ENCODE data around the gene DIABLO. TPM values are rescaled to one million over a fixed set of nuclear protein-coding genes. Genes with fewer than 3 reads are reported as not detected.

DIABLO gene
- total RNA-seq, 1 experiment from 2014 or later, result 68.7 TPM

GRCh38 chr12:122167356-122167925 lies 58.4 kb downstream of the DIABLO start:
- no TSS peak for BruUV-seq (replicated peaks)
- H3K36me3 Mint-ChIP-seq (ENCODE audit: insufficient read depth, unreplicated experiment), result no peaks in the 10 kb centered on the region
- no peak for TF ChIP-seq CTCF (IDR thresholded peaks at IDR 0.05; ENCODE audit: unreplicated experiment)
- peaks cover 24% of the 10 kb centered on the region for H3K27me3 Mint-ChIP-seq (ENCODE audit: unreplicated experiment)
- H3K4me1 Mint-ChIP-seq (ENCODE audit: low read depth, unreplicated experiment), result no peaks in the 10 kb centered on the region
- no peak overlapping the region for H3K27ac Mint-ChIP-seq (ENCODE audit: unreplicated experiment)
- no peak for DNase-seq
- H3K4me3 Mint-ChIP-seq (ENCODE audit: low read depth, unreplicated experiment), result no peak overlapping the region
- intact Hi-C loops (cut with micrococcal nuclease; ENCODE audit: unreplicated experiment), result no loop called here
- CTCF ChIA-PET, result no interaction called here
- no peaks in the 10 kb centered on the region for H3K9me3 Mint-ChIP-seq (ENCODE audit: low read depth, unreplicated experiment)

GRCh38 chr12:122166422-122167349 lies 59.2 kb downstream of the DIABLO start:
- Mint-ChIP-seq H3K27ac (ENCODE audit: unreplicated experiment) (no peak overlapping the region), H3K36me3 (ENCODE audit: insufficient read depth, unreplicated experiment) (no peaks in the 10 kb centered on the region), H3K27me3 (ENCODE audit: unreplicated experiment) (peaks cover 24% of the 10 kb centered on the region), H3K9me3 (ENCODE audit: low read depth, unreplicated experiment) (no peaks in the 10 kb centered on the region), H3K4me3 (ENCODE audit: low read depth, unreplicated experiment) (no peak overlapping the region), H3K4me1 (ENCODE audit: low read depth, unreplicated experiment) (no peaks in the 10 kb centered on the region)
- CTCF ChIA-PET, result interaction anchor here (0.7 kb wide), 1 partner anchor 1471 kb away, joined by 6 read pairs; no protein-coding TSS in a partner anchor
- intact Hi-C loops (cut with micrococcal nuclease; ENCODE audit: unreplicated experiment), result no loop called here
- TF ChIP-seq CTCF (IDR thresholded peaks at IDR 0.05; ENCODE audit: unreplicated experiment), result no peak
- no peak for DNase-seq
- BruUV-seq (replicated peaks), result no TSS peak

- intact Hi-C loops (cut with micrococcal nuclease; ENCODE audit: unreplicated experiment), result no loop called here
- CTCF ChIA-PET, result interaction anchor here (0.7 kb wide), 1 partner anchor 157 kb away, joined by 4 read pairs; no protein-coding TSS in a partner anchor
- Mint-ChIP-seq H3K4me3 (ENCODE audit: low read depth, unreplicated experiment) (no peak overlapping the region), H3K4me1 (ENCODE audit: low read depth, unreplicated experiment) (no peaks in the 10 kb centered on the region), H3K27me3 (ENCODE audit: unreplicated experiment) (peaks cover 27% of the 10 kb centered on the region), H3K27ac (ENCODE audit: unreplicated experiment) (no peak overlapping the region), H3K36me3 (ENCODE audit: insufficient read depth, unreplicated experiment) (no peaks in the 10 kb centered on the region), H3K9me3 (ENCODE audit: low read depth, unreplicated experiment) (no peaks in the 10 kb centered on the region)
- no peak for DNase-seq
- no TSS peak for BruUV-seq (replicated peaks)
- TF ChIP-seq CTCF (IDR thresholded peaks at IDR 0.05; ENCODE audit: unreplicated experiment), result no peak
Measured at GRCh38 chr12:122162976-122163375, 62.9 kb downstream of the DIABLO start.

- CTCF ChIA-PET, result no interaction called here
- no peak for TF ChIP-seq CTCF (IDR thresholded peaks at IDR 0.05; ENCODE audit: unreplicated experiment)
- no peak overlapping the region for H3K27ac Mint-ChIP-seq (ENCODE audit: unreplicated experiment)
- H3K4me1 Mint-ChIP-seq (ENCODE audit: low read depth, unreplicated experiment), result no peaks in the 10 kb centered on the region
- DNase-seq, result no peak
- H3K36me3 Mint-ChIP-seq (ENCODE audit: insufficient read depth, unreplicated experiment), result no peaks in the 10 kb centered on the region
- intact Hi-C loops (cut with micrococcal nuclease; ENCODE audit: unreplicated experiment), result no loop called here
- H3K27me3 Mint-ChIP-seq (ENCODE audit: unreplicated experiment), result peaks cover 27% of the 10 kb centered on the region
- H3K9me3 Mint-ChIP-seq (ENCODE audit: low read depth, unreplicated experiment), result no peaks in the 10 kb centered on the region
- no peak overlapping the region for H3K4me3 Mint-ChIP-seq (ENCODE audit: low read depth, unreplicated experiment)
- no TSS peak for BruUV-seq (replicated peaks)
Measured at GRCh38 chr12:122161682-122162081, 64.2 kb downstream of the DIABLO start.
